Left hindlimb (tissue), 1 donor: ENCODE results near the gene FOXL2NB.
"Not testable (repeated sequence)": the region's sequence is repeated elsewhere in the genome, so short reads cannot be mapped to it uniquely, and the experiment has no call there.

Source experiments
- DNase-seq: peaks from one replicate; pipeline ENCODE4 v3.0.0-alpha.2; 2018

Gene FOXL2NB

GRCh38 chr3:138946663-138947494, at the start of gene FOXL2NB, which contains the start of gene FOXL2:
FOXL2NB (plus strand) TSS chr3:138947217; CDS start chr3:138947365, 148 bp downstream.
FOXL2 (minus strand) TSS chr3:138947137; CDS start chr3:138946722, 415 bp downstream.
- DNase-seq = peak; percentile 68

- peak; percentile 48 for DNase-seq
Observed at GRCh38 chr3:138898301-138898700, 48.7 kb upstream of the FOXL2NB start.

DNA sequence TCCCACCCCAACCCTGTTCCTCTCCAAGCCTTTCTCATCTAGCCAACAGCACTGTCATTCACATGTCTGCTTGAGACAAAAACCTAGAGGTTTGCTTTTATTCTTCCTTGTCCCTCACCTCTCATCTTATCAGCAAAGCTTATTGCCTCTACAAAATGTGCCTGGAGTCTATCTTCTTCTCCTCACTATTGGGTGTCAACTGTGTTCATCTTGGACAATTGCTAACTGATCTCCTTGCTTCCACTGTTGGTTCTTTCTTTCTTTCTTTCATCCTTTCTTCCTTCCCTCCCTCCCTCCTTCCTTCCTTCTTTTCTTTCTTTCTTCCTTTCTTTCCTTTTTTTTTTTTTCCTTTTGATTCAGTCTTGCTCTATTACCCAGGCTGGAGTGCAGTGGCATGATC, 48.3 kb upstream of the FOXL2NB start:
- DNase-seq = no peak

GRCh38 chr3:138899351-138899991, 47.5 kb upstream of the FOXL2NB start:
- no peak for DNase-seq

- DNase-seq = no peak
Observed at GRCh38 chr3:138901567-138901966, 45.5 kb upstream of the FOXL2NB start.

- no peak for DNase-seq
Observed at GRCh38 chr3:138902171-138902570, 44.8 kb upstream of the FOXL2NB start.

DNA sequence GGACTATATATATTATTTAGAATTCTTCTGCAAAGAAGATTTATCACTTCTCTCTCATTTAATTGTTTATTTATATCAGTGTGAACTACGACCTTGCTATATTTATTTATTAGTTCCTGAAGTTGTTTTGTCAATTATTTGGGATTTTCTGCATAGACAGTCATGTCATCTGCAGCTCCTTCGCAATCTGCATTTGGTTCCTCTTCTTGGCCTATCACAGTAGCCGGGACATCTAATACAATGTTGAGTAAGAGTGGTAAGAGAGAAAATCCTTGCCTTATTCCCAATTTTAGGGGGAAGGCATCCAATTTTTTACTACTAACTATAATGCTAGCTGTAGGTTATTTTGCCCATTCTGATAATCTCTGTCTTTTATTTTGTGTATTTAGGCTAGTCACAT, 39.5 kb upstream of the FOXL2NB start:
- no peak for DNase-seq

DNA sequence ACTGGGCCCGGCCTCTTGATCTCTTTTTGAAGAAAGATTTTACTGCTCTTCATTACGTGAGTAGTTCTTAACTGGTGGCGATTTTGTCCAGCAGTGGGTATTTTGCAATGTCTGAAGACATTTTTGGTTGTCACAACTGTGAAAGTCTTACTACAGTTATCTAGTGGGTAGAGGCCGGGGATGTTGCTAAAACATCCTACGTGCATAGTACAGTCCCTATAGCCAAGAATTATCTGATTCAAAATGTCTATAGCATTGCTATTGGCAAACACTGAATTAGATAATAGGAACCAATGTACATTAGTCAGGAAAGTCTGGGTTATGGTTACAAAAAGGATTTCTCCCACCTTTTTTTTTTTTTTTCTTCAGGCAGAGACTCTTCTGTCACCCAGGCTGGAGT, 38.2 kb upstream of the FOXL2NB start:
- no peak for DNase-seq

DNA sequence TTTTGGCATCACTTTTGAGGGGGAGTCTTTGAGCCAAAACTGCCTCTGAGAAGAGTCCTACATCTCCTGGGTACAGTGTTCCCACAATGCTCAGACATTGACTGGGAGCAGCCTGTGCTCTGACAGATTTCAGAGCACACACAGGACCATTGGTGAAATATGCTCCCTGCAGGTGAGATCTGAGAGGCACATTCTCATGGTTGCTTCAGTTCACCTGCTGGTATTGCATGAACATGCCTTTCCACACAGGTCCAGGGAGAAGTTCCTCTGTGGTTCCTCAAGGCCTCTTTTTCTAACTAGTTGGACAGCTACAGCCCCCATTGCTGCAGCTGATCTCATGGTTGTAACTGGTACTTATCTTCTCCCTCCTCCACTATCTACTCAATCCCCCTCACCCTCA, 37.1 kb upstream of the FOXL2NB start:
- no peak for DNase-seq

- no peak for DNase-seq
Observed at GRCh38 chr3:138911621-138912020, 35.4 kb upstream of the FOXL2NB start.

- no peak for DNase-seq
Observed at GRCh38 chr3:138912237-138912636, 34.8 kb upstream of the FOXL2NB start.

- DNase-seq = no peak
Observed at GRCh38 chr3:138913766-138914165, 33.3 kb upstream of the FOXL2NB start.

DNA sequence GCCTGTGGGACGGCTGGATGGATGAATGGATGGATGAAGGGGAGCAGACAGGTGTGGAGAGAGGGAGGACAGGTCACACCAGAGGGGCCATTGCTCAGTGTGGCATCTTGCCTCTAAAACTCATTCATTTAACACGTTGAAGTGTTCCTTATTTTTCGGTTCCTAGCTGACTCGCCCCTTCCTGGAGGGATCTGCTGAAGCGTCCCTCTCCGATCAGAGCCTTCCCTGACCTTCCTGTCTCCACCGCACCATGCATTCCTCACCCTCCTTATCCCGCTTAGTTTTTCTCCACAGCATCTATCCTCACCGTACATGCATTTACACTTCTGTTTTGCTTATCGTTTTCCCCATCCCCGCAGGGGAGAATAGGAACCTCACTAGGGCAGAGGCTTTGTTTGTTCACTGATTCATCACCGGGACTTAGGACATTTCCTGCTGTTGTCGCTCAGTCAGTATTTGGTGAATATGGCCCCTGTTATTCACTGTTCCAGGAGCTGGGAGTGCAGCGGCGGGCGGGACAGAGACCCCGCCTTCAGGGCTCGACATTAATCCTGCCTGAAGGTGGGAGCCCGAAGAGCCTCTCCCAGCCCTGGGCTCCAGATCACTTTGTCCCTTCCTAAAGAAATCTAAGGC, 32.0 kb upstream of the FOXL2NB start:
- no peak for DNase-seq

DNA sequence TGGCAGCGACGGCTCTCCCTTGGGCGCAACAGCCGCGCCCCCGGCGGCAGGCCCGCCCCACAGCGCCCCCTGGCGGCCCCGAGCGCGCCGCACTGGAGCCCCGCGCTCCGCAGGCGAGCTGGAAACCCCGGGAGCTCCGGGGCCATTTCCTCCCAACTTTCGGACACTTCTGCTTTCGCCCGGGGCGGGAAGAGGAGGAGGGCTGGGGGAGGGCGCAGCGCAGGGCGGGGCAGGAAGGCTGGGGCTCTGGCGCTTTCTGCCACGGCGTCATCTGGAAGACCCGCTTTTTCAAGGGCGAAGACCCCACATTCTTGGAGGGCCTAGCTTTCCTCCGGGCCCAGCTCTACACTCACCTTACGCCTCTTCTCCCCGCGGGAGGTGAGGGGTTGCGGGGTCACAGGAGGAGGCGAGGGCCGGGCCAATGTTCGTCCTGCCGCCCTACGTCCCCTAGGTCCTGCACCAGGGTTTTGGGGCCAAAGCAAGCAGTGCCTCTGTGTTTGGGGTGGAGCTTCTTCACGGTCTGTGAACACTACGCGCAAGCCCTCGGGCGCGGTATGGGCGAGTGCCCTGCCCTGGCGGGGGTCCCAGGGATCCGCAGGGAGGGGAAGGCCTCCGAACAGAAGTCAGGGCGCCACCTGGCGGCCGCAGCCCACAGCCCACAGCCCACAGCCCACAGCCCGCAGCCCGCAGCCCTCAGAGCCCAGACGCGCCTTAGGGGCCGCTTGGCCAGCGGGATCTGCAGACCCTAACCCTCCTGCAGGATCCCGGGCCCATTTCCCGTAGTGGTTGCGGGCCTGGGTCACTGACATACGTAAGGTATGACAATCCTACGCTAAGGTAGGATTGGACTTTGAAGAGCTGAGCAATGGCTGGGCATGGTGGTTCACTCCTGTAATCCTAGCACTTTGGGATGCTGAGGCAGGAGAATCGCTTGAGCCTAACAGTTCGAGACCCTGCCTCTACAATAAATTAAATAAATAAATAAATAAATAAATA, 31.2 kb upstream of the FOXL2NB start:
- DNase-seq = peak; percentile 95

GRCh38 chr3:138916824-138917223, 30.2 kb upstream of the FOXL2NB start:
- no peak for DNase-seq

DNA sequence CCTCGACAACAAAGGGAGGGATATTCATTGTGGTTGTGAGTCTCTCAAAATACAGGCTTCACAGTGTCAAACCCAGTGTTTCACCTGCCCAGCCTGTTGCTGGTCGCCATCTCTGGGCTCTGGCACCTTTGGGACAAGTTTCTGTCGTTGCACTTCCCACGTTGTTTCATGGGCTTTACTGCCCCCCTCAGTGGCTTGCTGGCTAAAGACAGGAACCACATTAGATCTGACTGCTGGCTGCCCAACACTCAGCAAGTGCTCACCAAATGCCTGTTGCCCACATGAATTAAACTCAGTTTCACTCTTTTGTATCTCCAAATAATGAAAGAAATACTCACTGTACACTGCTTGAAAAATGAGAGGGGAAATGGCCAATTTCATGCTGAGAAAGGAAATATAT, 27.7 kb upstream of the FOXL2NB start:
- DNase-seq = no peak

DNA sequence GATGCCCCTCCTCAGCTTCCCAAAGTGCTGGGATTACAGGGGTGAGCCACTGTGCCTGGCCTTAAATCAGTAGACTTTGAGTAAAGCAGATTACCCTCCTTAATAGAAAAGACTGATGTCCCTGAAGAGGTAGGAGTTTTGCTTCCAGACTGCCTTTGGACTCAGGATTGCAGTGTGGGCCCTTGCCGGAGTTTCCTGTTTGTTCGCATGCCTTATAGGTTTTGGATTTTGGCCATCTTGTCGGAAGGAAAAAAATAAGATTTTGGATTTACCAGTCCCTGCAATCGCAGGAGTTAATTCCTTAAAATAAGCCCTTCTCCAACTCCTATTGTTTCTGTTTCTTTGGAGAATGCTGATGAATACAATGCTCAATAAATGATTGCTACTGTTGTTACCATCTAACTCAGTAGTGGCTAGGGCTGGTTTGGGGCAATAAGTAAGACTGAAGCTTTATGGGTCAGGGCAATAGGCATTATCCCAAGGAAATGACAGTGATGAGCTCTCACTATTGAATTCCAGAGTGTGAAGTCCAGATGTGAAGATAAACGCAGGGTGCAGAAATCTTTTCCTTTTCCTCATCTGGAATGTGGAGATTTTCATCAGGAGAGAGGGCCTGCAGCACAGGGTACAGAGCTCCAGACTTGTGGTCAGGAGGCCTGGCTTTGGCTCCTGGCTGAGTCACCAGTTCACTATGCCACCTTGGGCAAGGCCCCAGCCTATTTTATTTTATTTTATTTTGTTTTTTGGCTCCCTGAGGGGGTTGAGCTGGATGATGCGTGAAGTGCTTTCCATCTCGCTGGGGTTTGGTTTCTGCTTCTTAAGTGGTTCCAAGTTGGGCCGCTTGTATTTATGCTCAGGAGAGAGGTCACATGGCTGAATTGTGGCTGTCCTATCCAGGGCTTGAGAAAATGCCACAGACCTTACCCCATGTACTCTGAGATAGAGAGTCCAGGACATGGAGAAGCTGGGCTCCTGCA, 25.4 kb upstream of the FOXL2NB start:
- DNase-seq = no peak

DNA sequence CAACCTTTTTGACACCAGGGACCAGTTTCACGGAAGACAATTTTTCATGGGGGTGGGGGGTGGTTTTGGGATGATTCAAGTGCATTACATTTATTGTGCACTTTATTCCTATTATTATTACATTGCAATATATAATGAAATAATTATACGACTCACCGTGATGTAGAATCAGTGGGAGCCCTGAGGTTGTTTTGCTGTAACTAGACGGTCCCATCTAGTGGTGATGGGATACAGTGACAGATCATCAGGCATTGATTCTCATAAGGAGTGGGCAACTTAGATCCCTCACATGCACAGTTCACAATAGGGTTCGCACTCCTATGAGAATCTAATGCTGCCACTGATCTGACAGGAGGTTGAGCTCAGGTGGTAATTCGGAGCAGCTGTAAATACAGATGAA, 24.6 kb upstream of the FOXL2NB start:
- not testable (repeated sequence) for DNase-seq

GRCh38 chr3:138923531-138923994, 23.5 kb upstream of the FOXL2NB start:
- no peak for DNase-seq

DNA sequence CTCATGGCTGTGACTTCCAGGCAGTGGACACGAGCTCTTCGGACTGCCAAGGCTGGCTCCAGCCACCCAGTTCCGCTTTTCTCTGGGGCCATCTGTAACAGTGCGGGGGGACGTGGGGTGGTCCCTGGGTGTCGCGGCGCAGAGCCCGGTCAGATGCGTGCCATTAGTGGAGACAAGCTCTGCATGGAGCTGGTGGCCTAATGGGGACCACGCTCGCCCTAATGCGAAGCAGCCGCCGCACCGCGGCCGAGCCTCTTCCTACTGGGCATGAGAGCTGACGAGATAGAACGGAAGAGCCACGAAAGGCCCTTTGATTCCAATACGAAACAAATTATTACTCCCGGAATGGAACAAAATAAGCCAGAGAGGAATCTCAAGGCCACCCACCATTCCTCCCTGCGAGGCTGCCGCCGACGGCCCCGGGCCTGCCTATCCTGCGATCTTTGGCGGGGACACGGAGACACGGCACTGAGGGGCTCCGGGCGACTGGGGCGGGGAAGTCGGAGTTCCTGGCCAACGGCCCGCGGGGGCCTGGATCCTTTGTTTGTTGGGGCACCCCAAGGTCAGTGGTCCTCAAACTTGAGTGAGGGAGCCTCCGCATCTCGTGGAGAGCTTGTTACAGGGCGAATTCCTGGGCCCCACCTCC, 18.2 kb upstream of the FOXL2NB start:
- no peak for DNase-seq
